Measurements from ENCODE around the gene ABCA7.

DNA sequence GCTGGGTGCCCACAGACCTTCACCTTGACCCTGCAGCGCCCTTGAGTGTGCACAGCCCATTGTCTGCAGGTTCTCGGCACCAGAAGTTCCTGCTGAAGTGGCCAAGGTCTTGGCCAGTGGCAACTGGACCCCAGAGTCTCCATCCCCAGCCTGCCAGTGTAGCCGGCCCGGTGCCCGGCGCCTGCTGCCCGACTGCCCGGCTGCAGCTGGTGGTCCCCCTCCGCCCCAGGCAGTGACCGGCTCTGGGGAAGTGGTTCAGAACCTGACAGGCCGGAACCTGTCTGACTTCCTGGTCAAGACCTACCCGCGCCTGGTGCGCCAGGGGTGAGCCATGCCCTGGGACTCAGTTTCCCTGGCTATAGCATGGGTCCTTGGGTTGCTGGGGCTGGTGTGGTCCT, 15.1 kb downstream of the ABCA7 start:
- no peak for TF ChIP-seq POLR2A (IDR thresholded peaks at IDR 0.05)
- TF ChIP-seq, protein P1, sequence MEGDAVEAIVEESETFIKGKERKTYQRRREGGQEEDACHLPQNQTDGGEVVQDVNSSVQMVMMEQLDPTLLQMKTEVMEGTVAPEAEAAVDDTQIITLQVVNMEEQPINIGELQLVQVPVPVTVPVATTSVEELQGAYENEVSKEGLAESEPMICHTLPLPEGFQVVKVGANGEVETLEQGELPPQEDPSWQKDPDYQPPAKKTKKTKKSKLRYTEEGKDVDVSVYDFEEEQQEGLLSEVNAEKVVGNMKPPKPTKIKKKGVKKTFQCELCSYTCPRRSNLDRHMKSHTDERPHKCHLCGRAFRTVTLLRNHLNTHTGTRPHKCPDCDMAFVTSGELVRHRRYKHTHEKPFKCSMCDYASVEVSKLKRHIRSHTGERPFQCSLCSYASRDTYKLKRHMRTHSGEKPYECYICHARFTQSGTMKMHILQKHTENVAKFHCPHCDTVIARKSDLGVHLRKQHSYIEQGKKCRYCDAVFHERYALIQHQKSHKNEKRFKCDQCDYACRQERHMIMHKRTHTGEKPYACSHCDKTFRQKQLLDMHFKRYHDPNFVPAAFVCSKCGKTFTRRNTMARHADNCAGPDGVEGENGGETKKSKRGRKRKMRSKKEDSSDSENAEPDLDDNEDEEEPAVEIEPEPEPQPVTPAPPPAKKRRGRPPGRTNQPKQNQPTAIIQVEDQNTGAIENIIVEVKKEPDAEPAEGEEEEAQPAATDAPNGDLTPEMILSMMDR (IDR thresholded peaks at IDR 0.05): no peak

Measured in testis (tissue), 2 donors.